Pancreas (tissue), 10 donors: ENCODE measurements around the gene SHC3. TPM values are rescaled to one million over a fixed set of nuclear protein-coding genes. Genes with fewer than 3 reads are reported as not detected.
A peak's percentile ranks its signal among the peaks of the same experiment; 100 is the strongest.

Experiments
- ATAC-seq, 4 donors: fragments of 200-7000 bp; cut with Tn5 transposase; one replicate each; pipeline versions ENCODE4 v1.8.0 to v1.9.1; 2020; ENCODE audit warnings: mild to moderate bottlenecking in 4 of 4, moderate library complexity in 4 of 4
- DNase-seq, 6 donors: peaks; one replicate each; pipeline ENCODE4 v3.0.0-alpha.2; 2020
- FAIRE-seq: peaks from 2 replicates; lab custom pipeline; 2012; peaks lifted over from hg19 to GRCh38; lab: Jason Lieb, UNC
- H3K27ac ChIP-seq, 4 donors: fragments of 200-600 bp; sonication (generic); 1 replicate in 3 of 4; 2 replicates in 1 of 4; pipeline versions ENCODE4 v1.5.0 to v1.8.0; 2020
- H3K27me3 ChIP-seq, 4 donors: fragments of 200-600 bp; one replicate each; pipeline ENCODE4 v1.8.0; 2021
- H3K36me3 ChIP-seq, 3 donors: fragments of 200-600 bp; sonication (generic) in 1 of 3; one replicate each; pipeline versions ENCODE4 v1.5.0 to v1.8.0; 2020 to 2021
- H3K4me1 ChIP-seq, 3 donors: fragments of 200-600 bp; one replicate each; pipeline ENCODE4 v1.8.0; 2021
- H3K4me3 ChIP-seq, 4 donors: fragments of 200-600 bp; sonication (generic) in 2 of 4; one replicate each; pipeline versions ENCODE4 v1.5.0 to v1.8.0; 2020 to 2021
- H3K9me3 ChIP-seq, 4 donors: fragments of 200-600 bp; one replicate each; pipeline ENCODE4 v1.8.0; 2021
- WGBS, 2 donors: extraction: QIAGEN DNeasy Blood & Tissue Kit; methylation state at CpG; one replicate each; pipeline ENCODE4 v1.1.7; 2013; 5-methylcytosine and 5-hydroxymethylcytosine counted together
- intact Hi-C, 3 donors: fragments of 100-400 bp; cut with DNase I; formaldehyde crosslinking; loops; one replicate each; pipeline versions ENCODE4 v1.11.1 to v1.14.2; 2022
- polyA plus RNA-seq, 2 donors: library from polyadenylated mRNA; stranded (reverse); fragments of 200-250 nt; gene quantifications; one replicate each; pipeline ENCODE4 v1.2.3, GENCODE V29; 2013
- total RNA-seq, 6 donors: library from RNA; stranded (reverse); fragmentation: NEBNext Ultra II Directional in 4 of 6; extraction: Animal tissue kit (Norgen Biotek cat#: 25700) in 4 of 6; gene quantifications; one replicate each; pipeline versions ENCODE4 v1.2.1 to v1.2.4, GENCODE V29; 2021 to 2023
- TF ChIP-seq, protein P1 (sequence below), 4 donors: fragments of 200-600 bp; sonication (generic) in 3 of 4; IDR thresholded peaks; one replicate each; pipeline versions ENCODE4 v1.5.0 to v1.8.0; 2021; ENCODE audit warnings: antibody characterized with exemption in 4 of 4
- donor health status: healthy with polysubstance abuse.
- donor health status: DM: no; HTN: no; CAD: no; lungs with moderate emphysema.
- donor health status: DM: no; HTN: no; CAD: no.
- donor health status: control.
- donor health status: control.
- donor health status: Bipolar disorder and iron deficiency.
- donor health status: DM: yes; HTN: yes; CAD: no.
- donor health status: DM: no; HTN: no; CAD: no.
- donor health status: DM: no; HTN: no; CAD: no.
- donor health status: DM: yes; HTN: yes; CAD: no.

SHC3 gene
- total and polyA plus RNA-seq, 8 donors: 0.19 to 6.3 (median 1.8) TPM

DNA sequence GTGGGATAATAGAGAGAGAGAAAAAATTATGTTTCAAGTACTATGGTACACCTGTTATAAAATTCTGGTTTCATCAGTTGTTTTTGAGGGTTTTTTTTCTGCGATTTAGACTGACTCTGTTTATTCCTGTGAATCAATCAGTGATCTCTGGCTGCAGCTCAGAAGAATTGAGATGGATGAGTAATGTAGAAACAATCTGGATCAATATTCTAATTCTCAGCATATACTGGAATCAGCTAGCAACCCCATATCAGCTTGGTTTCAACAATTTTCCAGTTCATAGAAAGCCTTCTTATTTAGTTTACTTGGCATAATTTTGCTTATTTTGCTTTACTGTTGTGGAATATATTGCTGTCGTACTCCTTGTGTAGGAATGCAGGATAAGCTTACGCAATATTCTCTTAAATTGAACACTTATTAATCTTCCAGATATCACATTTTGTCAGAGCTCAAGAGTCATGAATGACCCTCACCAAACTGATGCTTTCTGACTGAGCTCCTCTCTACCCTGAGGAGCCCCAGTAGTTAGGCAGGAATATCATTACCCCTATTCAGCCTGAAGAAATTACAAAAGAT is 42.9 kb downstream of the SHC3 start:
- Histone ChIP-seq H3K27ac (no peak overlapping the region), H3K9me3 (no peaks in the 10 kb centered on the region), H3K27me3 (no peaks in the 10 kb centered on the region), H3K36me3 (no peaks in the 10 kb centered on the region), H3K4me1 (no peaks in the 10 kb centered on the region), H3K4me3 (no peak overlapping the region)
- DNase-seq (no peak), ATAC-seq (no peak), FAIRE-seq (no peak)
- WGBS, 2 donors: 68 to 75% methylated on average over 3 of the region's 3 CpGs
- intact Hi-C loops: no loop called here
- TF ChIP-seq, protein P1, sequence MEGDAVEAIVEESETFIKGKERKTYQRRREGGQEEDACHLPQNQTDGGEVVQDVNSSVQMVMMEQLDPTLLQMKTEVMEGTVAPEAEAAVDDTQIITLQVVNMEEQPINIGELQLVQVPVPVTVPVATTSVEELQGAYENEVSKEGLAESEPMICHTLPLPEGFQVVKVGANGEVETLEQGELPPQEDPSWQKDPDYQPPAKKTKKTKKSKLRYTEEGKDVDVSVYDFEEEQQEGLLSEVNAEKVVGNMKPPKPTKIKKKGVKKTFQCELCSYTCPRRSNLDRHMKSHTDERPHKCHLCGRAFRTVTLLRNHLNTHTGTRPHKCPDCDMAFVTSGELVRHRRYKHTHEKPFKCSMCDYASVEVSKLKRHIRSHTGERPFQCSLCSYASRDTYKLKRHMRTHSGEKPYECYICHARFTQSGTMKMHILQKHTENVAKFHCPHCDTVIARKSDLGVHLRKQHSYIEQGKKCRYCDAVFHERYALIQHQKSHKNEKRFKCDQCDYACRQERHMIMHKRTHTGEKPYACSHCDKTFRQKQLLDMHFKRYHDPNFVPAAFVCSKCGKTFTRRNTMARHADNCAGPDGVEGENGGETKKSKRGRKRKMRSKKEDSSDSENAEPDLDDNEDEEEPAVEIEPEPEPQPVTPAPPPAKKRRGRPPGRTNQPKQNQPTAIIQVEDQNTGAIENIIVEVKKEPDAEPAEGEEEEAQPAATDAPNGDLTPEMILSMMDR (IDR thresholded peaks at IDR 0.05): no peak

DNA sequence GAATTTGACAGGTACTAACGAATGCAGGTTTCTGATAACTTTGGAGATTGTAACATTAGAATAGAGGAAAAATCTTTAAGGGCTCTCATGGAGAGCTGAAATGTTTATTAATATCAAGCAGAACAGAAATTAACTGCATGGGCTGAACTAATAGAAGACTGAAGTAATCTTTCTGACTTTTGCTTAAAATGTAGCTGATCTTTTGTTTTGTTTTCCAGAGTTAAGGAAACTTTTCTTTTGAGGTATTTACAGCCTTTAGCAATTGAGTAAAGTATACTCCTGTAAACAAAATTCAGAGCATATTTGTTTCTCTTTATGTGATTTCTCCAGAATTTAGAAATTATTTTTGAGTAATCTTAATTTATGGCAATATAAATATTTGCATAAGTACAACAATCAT is 43.9 kb downstream of the SHC3 start:
- H3K4me3 ChIP-seq: no peak overlapping the region
- intact Hi-C loops: no loop called here

DNA sequence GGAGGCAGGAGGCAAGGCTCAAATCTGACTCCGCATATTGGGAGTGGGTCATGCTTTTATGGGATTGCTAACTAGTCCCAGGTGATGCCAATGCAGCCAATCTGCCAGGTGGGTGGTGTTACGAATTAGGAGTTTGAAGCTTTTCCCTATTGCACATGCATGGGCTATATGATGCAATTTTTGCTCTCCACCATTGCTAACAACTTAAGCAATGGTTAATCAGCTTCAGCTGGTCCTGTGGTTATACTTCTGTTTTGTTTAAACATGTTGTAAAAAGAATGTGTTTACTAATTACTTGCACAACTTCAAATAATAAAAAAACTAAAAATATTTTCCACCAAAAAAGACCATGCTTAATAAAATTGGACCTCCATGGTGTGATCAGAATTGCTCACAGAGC is 55.7 kb downstream of the SHC3 start:
- Histone ChIP-seq H3K9me3 (no peaks in the 10 kb centered on the region), H3K27me3 (no peaks in the 10 kb centered on the region), H3K4me3 (no peak overlapping the region), H3K4me1 (no peaks in the 10 kb centered on the region), H3K27ac (no peak overlapping the region), H3K36me3 (no peaks in the 10 kb centered on the region)
- intact Hi-C loops: no loop called here
- TF ChIP-seq, protein P1 (IDR thresholded peaks at IDR 0.05): no peak
- DNase-seq (no peak), FAIRE-seq (no peak), ATAC-seq (no peak)
- WGBS, 2 donors: 88 to 96% methylated on average over 2 of the region's 2 CpGs

More for the DNA sequence above, 43.9 kb downstream of the SHC3 start:
- H3K4me1 ChIP-seq: no peaks in the 10 kb centered on the region
- TF ChIP-seq, protein P1 (IDR thresholded peaks at IDR 0.05): no peak
- no peaks in the 10 kb centered on the region for H3K9me3 ChIP-seq
- ATAC-seq (no peak), FAIRE-seq (no peak), DNase-seq (no peak)
- no peaks in the 10 kb centered on the region for H3K27me3 ChIP-seq
- no peak overlapping the region for H3K27ac ChIP-seq
- H3K36me3 ChIP-seq: no peaks in the 10 kb centered on the region
- WGBS, 2 donors: 77 to 87% methylated on average over 1 of the region's 1 CpG

DNA sequence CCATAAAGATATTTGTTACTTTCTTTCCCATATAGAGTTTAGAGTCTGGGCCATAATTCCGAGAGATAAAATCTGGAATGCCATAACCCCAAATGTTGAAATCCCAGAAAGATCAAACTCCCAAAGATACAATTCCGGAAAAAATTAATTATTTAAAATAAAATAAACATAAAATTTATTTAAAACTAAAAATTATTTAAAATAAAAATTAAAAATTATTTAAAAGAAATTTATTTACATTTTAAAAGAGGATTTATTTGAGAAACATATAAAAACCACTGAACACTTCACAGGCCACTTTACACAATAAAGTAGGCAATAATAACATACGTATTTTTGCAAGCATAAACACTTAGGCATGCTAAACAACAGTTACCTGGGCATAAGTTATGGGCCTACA is 57.9 kb downstream of the SHC3 start:
- Histone ChIP-seq H3K27ac (no peak overlapping the region), H3K27me3 (no peaks in the 10 kb centered on the region), H3K9me3 (no peaks in the 10 kb centered on the region), H3K4me1 (no peaks in the 10 kb centered on the region), H3K36me3 (no peaks in the 10 kb centered on the region), H3K4me3 (no peak overlapping the region)
- no peak for DNase-seq
- TF ChIP-seq, protein P1 (IDR thresholded peaks at IDR 0.05): no peak
- WGBS, 2 donors: 94% methylated on average over 3 of the region's 3 CpGs
- FAIRE-seq: peak; percentile 45
- no peak for ATAC-seq
- intact Hi-C loops: no loop called here

DNA sequence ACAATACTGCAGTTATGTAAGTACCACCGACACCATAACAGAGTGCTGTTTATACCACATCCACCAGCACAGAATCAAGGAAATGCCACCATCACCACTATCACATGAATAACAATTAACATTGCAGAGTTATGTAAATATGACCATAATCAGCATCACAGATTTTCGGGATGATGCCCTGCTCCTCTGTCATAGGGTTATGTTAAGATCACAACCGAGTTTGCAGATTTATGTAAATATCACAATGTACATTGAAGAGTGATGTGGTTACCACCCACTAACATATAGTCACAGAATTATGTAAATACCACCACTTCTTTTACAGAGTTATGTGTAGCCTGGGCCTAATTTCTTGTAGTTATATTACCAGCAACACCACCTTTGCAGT is 61.8 kb downstream of the SHC3 start:
- FAIRE-seq: no peak
- no peak for ATAC-seq
- TF ChIP-seq, protein P1 (IDR thresholded peaks at IDR 0.05): no peak
- Histone ChIP-seq H3K27ac (no peak overlapping the region), H3K4me1 (no peaks in the 10 kb centered on the region), H3K4me3 (no peak overlapping the region), H3K27me3 (no peaks in the 10 kb centered on the region), H3K36me3 (no peaks in the 10 kb centered on the region), H3K9me3 (no peaks in the 10 kb centered on the region)
- WGBS, 2 donors: 86 to 89% methylated on average over 3 of the region's 3 CpGs
- DNase-seq: no peak
- intact Hi-C loops: no loop called here
